HG02938 (cell line): ENCODE data around the gene BLVRB.
A peak's percentile ranks its signal among the peaks of the same experiment; 100 is the strongest.
"Not testable (repeated sequence)": the region's sequence is repeated elsewhere in the genome, so short reads cannot be mapped to it uniquely, and the experiment has no call there.

Experiments
- ATAC-seq: cut with Tn5 transposase; IDR thresholded peaks from one replicate; pipeline ENCODE4 v1.9.1; 2021; ENCODE audit warnings: mild to moderate bottlenecking, moderate library complexity; ENCODE audit not compliant: unreplicated experiment

BLVRB gene

DNA sequence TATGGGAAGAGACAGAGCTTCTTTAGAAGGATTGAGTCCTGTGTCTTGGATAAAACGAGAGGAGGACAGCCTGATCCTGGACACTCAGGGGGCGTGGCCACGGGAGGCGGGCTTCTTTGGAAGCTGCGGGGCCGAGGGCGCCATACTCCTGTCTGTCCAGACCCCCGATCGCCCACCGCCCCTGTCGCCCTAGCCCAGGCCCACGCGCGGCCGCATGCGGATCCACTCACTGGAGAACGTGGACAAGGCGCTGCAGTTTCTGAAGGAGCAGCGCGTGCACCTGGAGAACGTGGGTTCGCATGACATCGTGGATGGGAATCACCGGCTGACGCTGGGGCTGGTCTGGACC lies 24.3 kb upstream of the BLVRB start:
- no peak for ATAC-seq

DNA sequence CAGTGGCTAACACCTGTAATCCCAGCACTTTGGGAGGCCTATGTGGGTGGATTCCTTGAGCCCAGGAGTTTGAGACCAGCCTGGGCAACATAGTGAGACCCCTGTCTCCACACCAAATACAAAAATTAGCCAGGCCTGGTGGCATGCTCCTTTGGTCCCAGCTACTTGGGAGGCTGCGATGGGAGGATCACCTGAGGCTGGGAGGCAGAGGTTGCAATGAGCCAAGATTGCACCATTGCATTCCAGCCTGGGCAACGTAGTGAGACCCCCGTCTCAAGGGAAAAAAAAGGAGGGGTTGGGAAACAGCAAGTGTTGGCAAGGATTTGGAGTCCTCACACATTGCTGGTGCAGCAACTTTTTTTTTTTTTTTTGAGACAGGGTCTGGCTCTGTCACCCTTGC lies 20.5 kb upstream of the BLVRB start:
- ATAC-seq: no peak

- not testable (repeated sequence) for ATAC-seq
These were observed 10.5 kb upstream of the BLVRB start for GRCh38 chr19:40475878-40476644.

DNA sequence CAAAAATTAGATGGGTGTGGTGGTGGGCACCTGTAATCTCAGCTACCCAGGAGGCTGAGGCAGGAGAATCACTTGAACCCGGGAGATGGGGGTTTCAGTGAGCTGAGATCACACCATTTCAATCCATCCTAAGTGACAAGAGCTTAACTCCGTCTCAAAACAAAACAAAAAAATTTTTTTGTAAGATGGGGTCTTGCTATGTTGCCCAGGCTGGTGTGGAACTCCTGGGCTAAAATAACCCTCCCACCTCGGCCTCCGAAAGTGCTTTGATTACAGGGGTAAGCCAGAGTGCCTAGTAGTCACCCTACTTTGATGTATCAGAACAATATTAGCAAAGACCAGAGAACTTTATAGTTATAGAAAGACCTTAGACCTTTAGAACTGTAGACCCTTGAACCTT lies 9.2 kb upstream of the BLVRB start:
- ATAC-seq: no peak

GRCh38 chr19:40472516-40472915 lies 7.0 kb upstream of the BLVRB start:
- ATAC-seq: no peak

DNA sequence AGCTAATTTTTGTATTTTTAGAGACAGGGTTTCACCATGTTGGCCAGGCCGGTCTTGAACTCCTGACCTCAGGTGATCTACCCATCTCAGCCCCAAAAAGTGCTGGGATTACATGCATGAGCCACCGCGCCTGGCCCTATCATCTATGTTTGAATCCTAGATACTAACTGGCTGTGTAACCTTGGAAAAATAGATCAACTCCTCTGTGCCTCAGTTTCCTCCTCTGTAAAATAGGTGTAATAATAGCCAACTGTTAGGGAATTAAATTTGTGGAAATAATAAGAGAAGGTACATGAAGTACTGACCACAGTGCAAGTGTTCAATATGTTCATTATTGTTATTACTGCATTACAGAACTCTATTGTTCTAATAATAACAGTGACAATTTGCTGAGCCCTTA lies 5.6 kb upstream of the BLVRB start:
- no peak for ATAC-seq

- ATAC-seq: no peak
These were observed 3.5 kb upstream of the BLVRB start for GRCh38 chr19:40469011-40469410.

GRCh38 chr19:40466985-40467734 lies 1.6 kb upstream of the BLVRB start, which contains the start of gene SPTBN4:
TSS of gene SPTBN4 (plus strand) at chr19:40467001. CDS start at chr19:40472622, 5,621 bp downstream.
- no peak for ATAC-seq

GRCh38 chr19:40466219-40466984 lies 857 bp upstream of the BLVRB start:
- peak; percentile 15 for ATAC-seq

DNA sequence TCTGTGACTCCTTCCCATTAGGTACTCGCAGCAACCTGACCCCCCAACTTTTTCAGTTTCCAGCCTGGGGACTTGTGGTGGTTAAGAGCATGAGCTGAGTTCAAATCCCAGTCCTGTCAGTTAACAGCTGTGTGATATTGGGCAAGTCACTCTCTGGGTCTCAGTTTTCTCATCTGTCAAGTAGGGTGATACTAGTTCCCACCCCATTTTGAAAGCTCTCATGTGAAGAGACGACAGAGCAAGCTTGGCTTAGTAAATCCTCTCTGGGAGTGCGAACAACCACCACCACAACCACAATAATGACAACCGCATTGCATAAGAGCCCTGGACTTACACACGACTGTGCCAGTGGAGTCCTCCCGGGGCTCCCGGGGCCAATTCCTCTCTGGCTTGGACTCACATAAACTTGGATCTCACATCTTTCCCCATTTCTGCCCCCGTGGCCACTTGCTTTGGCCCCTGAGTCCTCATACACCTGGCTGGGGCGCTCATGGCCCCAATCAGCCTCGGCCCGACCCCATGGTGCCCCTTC lies 454 bp downstream of the BLVRB start:
- ATAC-seq: no peak

DNA sequence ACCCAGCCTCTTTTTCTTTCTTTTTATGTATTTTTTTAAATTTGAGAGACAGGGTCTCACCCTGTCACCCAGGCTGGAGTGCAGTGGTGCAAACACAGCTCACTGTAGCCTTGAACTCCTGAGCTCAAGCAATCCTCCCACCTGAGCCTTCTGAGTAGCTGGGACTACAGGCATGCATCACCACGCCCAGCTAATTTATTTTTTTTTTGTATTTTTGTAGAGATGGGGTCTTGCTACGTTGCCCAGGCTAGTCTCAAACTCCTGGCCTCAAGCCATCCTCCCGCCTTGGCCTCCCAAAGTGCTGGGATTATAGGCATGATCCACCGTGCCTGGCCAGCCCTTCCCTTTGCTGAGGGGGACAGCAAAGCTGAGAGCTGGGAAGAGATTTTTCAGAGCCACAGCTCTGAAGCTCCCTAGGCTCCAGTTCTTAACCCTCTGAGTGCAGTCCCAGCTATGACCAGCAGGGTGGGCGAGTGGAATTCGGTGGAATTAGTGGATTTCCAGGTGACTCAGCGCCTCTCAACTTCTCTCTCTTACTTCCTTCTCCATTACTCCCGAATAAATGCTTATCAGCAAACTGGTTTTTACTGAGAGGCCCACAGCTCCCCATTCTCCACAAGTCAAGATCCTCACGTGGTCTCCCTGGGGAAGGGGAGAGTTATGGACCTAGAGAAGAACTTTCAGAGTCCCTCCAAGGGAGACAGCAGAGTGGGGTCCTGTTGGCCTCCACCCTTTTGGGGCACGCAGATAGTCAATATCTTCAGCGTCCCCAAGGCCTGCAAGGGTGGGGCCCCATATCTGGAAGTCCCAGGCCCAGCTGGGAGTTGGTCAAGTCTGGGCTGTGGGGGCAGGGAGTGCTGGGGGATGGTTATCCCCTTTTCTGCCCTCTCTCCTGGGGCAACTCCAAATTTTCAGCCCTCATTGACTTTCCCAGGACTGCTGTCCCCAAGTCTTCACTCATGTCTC lies 1.2 kb downstream of the BLVRB start:
- ATAC-seq: no peak

- not testable (repeated sequence) for ATAC-seq
These were observed 1.9 kb downstream of the BLVRB start for GRCh38 chr19:40463587-40464037.

- no peak for ATAC-seq
These were observed 3.8 kb downstream of the BLVRB start for GRCh38 chr19:40461669-40462221.

GRCh38 chr19:40460185-40460584 lies 5.4 kb downstream of the BLVRB start:
- ATAC-seq: no peak

- ATAC-seq: no peak
These were observed 7.0 kb downstream of the BLVRB start for GRCh38 chr19:40458597-40458974.

GRCh38 chr19:40457953-40458596 lies 7.5 kb downstream of the BLVRB start:
- ATAC-seq: no peak

- no peak for ATAC-seq
These were observed 8.5 kb downstream of the BLVRB start for GRCh38 chr19:40457048-40457447.

- not testable (repeated sequence) for ATAC-seq
These were observed 11.6 kb downstream of the BLVRB start for GRCh38 chr19:40453943-40454342.

- ATAC-seq: no peak
These were observed 12.3 kb downstream of the BLVRB start for GRCh38 chr19:40453151-40453735.
